Occipital lobe (tissue), 2 donors: ENCODE measurements around the gene ANGPTL3. TPM values are rescaled to one million over a fixed set of nuclear protein-coding genes. Genes with fewer than 3 reads are reported as not detected.

Source experiments
- DNase-seq: peaks from one replicate; lab custom pipeline; 2025; lab: John Stamatoyannopoulos, UW
- total RNA-seq: library from RNA; depleted of rRNA; stranded (reverse); fragments of >200 nt; gene quantifications from one replicate; pipeline ENCODE4 v1.2.3, GENCODE V29; 2014

Gene ANGPTL3
- total RNA-seq, 1 donor from 2014 or later: not detected

GRCh38 chr1:62625415-62625814, 28.1 kb downstream of the ANGPTL3 start:
- no peak for DNase-seq

- no peak for DNase-seq
Measured at GRCh38 chr1:62628506-62628905, 31.2 kb downstream of the ANGPTL3 start.

GRCh38 chr1:62637392-62638105, 40.2 kb downstream of the ANGPTL3 start:
- no peak for DNase-seq

- DNase-seq: no peak
Measured at GRCh38 chr1:62643283-62643682, 46.0 kb downstream of the ANGPTL3 start.

- DNase-seq: no peak
Measured at GRCh38 chr1:62652387-62652786, 55.1 kb downstream of the ANGPTL3 start.

- no peak for DNase-seq
Measured at GRCh38 chr1:62654744-62655143, 57.4 kb downstream of the ANGPTL3 start.

Other genes with a start within 250 kb of the ANGPTL3 start
- gene USP1, start 160.5 kb upstream of the ANGPTL3 start, total RNA-seq: 69.9 TPM
- 224 TPM for gene DOCK7, start 90.9 kb downstream of the ANGPTL3 start, total RNA-seq
- gene ATG4C, start 186.6 kb downstream of the ANGPTL3 start, total RNA-seq: 35.7 TPM